HEK293 (cell line): Measurements from ENCODE around the gene SRF.

ENCODE experiments used
- CTCF ChIA-PET: fragments of 350-600 bp; formaldehyde crosslinking; extraction: SDS; loops from one replicate; lab custom pipeline; 2021; ENCODE audit warnings: antibody characterized with exemption; lab: Yijun Ruan, JAX
- POLR2A ChIA-PET: fragments of 300-600 bp; formaldehyde crosslinking; extraction: SDS; loops from one replicate; lab custom pipeline; 2020; ENCODE audit warnings: antibody characterized with exemption, inconsistent platforms; lab: Yijun Ruan, JAX
- H3K27ac ChIP-seq: fragments of 200-500 bp; sonication (Bioruptor generic); 2 replicates; pipeline ENCODE4 v1.5.1; 2014; ENCODE audit warnings: low read depth, low read length, control low read depth, inconsistent platforms; ENCODE audit errors: extremely low read depth
- H3K36me3 ChIP-seq, 2 experiments: fragments of 200-500 bp in 1 of 2; sonication (Bioruptor generic) in 1 of 2; 1 replicate in 1 of 2; 2 replicates in 1 of 2; pipeline ENCODE4 v1.5.1; 2014 to 2017; ENCODE audit warnings: inconsistent platforms in 2 of 2, low read length in 2 of 2; ENCODE audit not compliant: control insufficient read depth in 2 of 2, insufficient read depth in 1 of 2
- H3K4me1 ChIP-seq: fragments of 200-500 bp; sonication (Bioruptor generic); 2 replicates; pipeline ENCODE4 v1.5.1; 2014; ENCODE audit warnings: mild to moderate bottlenecking, low read length, inconsistent platforms; ENCODE audit not compliant: control insufficient read depth, insufficient read depth
- H3K4me3 ChIP-seq: 2 replicates; pipeline ENCODE4 v1.5.1; 2011; ENCODE audit warnings: low read depth, mild to moderate bottlenecking, control low read depth, low read length, moderate library complexity
- H3K9me3 ChIP-seq: fragments of 200-500 bp; sonication (Bioruptor generic); 2 replicates; pipeline ENCODE4 v1.5.1; 2014; ENCODE audit warnings: low read depth, low read length, inconsistent platforms; ENCODE audit not compliant: control insufficient read depth, insufficient read depth
- EGR2 ChIP-seq: fragments of 450-650 bp; formaldehyde crosslinking; IDR thresholded peaks from 2 replicates; pipeline ENCODE4 v1.5.1; 2016; ENCODE audit warnings: low read depth, missing biosample characterization, missing genetic modification characterization
- GLI4 ChIP-seq: fragments of 450-650 bp; formaldehyde crosslinking; IDR thresholded peaks from 2 replicates; pipeline ENCODE4 v1.5.1; 2016; ENCODE audit warnings: missing biosample characterization, missing genetic modification characterization
- KLF10 ChIP-seq: fragments of 450-650 bp; IDR thresholded peaks from 2 replicates; pipeline ENCODE4 v1.5.1; 2018; ENCODE audit warnings: missing biosample characterization, mild to moderate bottlenecking, missing genetic modification characterization
- OSR2 ChIP-seq: fragments of 450-650 bp; formaldehyde crosslinking; IDR thresholded peaks from 2 replicates; pipeline ENCODE4 v1.5.1; 2016; ENCODE audit warnings: missing biosample characterization, missing genetic modification characterization
- PRDM1 ChIP-seq: fragments of 450-650 bp; formaldehyde crosslinking; IDR thresholded peaks from 2 replicates; pipeline ENCODE4; 2016; ENCODE audit warnings: missing biosample characterization, missing genetic modification characterization
- SP2 ChIP-seq: fragments of 450-650 bp; formaldehyde crosslinking; IDR thresholded peaks from 2 replicates; pipeline ENCODE4 v1.5.1; 2016; ENCODE audit warnings: missing biosample characterization, missing genetic modification characterization
- ZBTB17 ChIP-seq: fragments of 450-650 bp; formaldehyde crosslinking; IDR thresholded peaks from 2 replicates; pipeline ENCODE4 v1.5.1; 2016; ENCODE audit warnings: missing biosample characterization, missing genetic modification characterization
- ZBTB21 ChIP-seq: fragments of 450-650 bp; formaldehyde crosslinking; IDR thresholded peaks from 2 replicates; pipeline ENCODE4 v1.5.1; 2017; ENCODE audit warnings: missing biosample characterization, missing genetic modification characterization
- ZFHX2 ChIP-seq: fragments of 450-650 bp; formaldehyde crosslinking; conservative IDR thresholded peaks from 2 replicates; pipeline ENCODE4 v1.5.1; 2016; ENCODE audit warnings: missing biosample characterization, missing genetic modification characterization
- ZFP69B ChIP-seq: fragments of 450-650 bp; formaldehyde crosslinking; IDR thresholded peaks from 2 replicates; pipeline ENCODE4 v1.5.1; 2016; ENCODE audit warnings: missing biosample characterization, missing genetic modification characterization
- ZNF10 ChIP-seq: fragments of 450-650 bp; formaldehyde crosslinking; IDR thresholded peaks from 2 replicates; pipeline ENCODE4 v1.5.1; 2017; ENCODE audit warnings: missing biosample characterization, missing genetic modification characterization
- ZNF16 ChIP-seq: fragments of 450-650 bp; formaldehyde crosslinking; IDR thresholded peaks from 2 replicates; pipeline ENCODE4 v1.5.1; 2016; ENCODE audit warnings: low read depth, missing biosample characterization, missing genetic modification characterization
- ZNF175 ChIP-seq: fragments of 450-650 bp; formaldehyde crosslinking; IDR thresholded peaks from 2 replicates; pipeline ENCODE4 v1.5.1; 2016; ENCODE audit warnings: missing biosample characterization, missing genetic modification characterization
- ZNF202 ChIP-seq: fragments of 450-650 bp; formaldehyde crosslinking; IDR thresholded peaks from 2 replicates; pipeline ENCODE4 v1.5.1; 2016; ENCODE audit warnings: missing biosample characterization, missing genetic modification characterization, borderline replicate concordance
- ZNF404 ChIP-seq: fragments of 450-650 bp; formaldehyde crosslinking; IDR thresholded peaks from 2 replicates; pipeline ENCODE4 v1.5.1; 2017; ENCODE audit warnings: missing biosample characterization, missing genetic modification characterization
- ZNF48 ChIP-seq: fragments of 450-650 bp; formaldehyde crosslinking; IDR thresholded peaks from 2 replicates; pipeline ENCODE4 v1.5.1; 2016; ENCODE audit warnings: missing biosample characterization, missing genetic modification characterization
- ZNF529 ChIP-seq: fragments of 450-650 bp; formaldehyde crosslinking; IDR thresholded peaks from 2 replicates; pipeline ENCODE4 v1.5.1; 2017; ENCODE audit warnings: missing genetic modification characterization, missing biosample characterization; ENCODE audit not compliant: insufficient replicate concordance
- ZNF544 ChIP-seq: fragments of 450-650 bp; formaldehyde crosslinking; IDR thresholded peaks from 2 replicates; pipeline ENCODE4 v1.5.0; 2017; ENCODE audit warnings: missing biosample characterization, missing genetic modification characterization
- ZNF629 ChIP-seq: fragments of 450-650 bp; formaldehyde crosslinking; IDR thresholded peaks from 2 replicates; pipeline ENCODE4 v1.5.1; 2017; ENCODE audit warnings: missing biosample characterization, missing genetic modification characterization
- ZNF785 ChIP-seq: fragments of 450-650 bp; formaldehyde crosslinking; IDR thresholded peaks from 2 replicates; pipeline ENCODE4 v1.5.1; 2016; ENCODE audit warnings: missing biosample characterization, missing genetic modification characterization
- ZXDB ChIP-seq: fragments of 450-650 bp; formaldehyde crosslinking; IDR thresholded peaks from 2 replicates; pipeline ENCODE4 v1.5.1; 2016; ENCODE audit warnings: missing biosample characterization, missing genetic modification characterization
- TF ChIP-seq, protein P1 (sequence below): fragments of 450-650 bp; formaldehyde crosslinking; IDR thresholded peaks from 2 replicates; pipeline ENCODE4 v1.5.0; 2017; ENCODE audit warnings: missing biosample characterization, missing genetic modification characterization, borderline replicate concordance
- TF ChIP-seq, protein P2 (sequence below): fragments of 450-650 bp; IDR thresholded peaks from 2 replicates; pipeline ENCODE4 v1.5.1; 2018; ENCODE audit warnings: missing biosample characterization, mild to moderate bottlenecking, missing genetic modification characterization
- TF ChIP-seq, protein P3 (sequence below): IDR thresholded peaks from 2 replicates; pipeline ENCODE4 v1.6.1; 2011; ENCODE audit warnings: mild to moderate bottlenecking, low read depth, low read length, borderline replicate concordance
- TF ChIP-seq, protein P4 (sequence below): fragments of 450-650 bp; formaldehyde crosslinking; IDR thresholded peaks from 2 replicates; pipeline ENCODE4 v1.5.1; 2016; ENCODE audit warnings: missing biosample characterization, missing genetic modification characterization
- TF ChIP-seq, protein P5 (sequence below): fragments of 450-650 bp; formaldehyde crosslinking; IDR thresholded peaks from 2 replicates; pipeline ENCODE4 v1.5.1; 2016; ENCODE audit warnings: missing biosample characterization, missing genetic modification characterization
- TF ChIP-seq, protein P6 (sequence below): fragments of 450-650 bp; IDR thresholded peaks from 2 replicates; pipeline ENCODE4 v1.5.1; 2018; ENCODE audit warnings: missing biosample characterization, missing genetic modification characterization

The SRF gene

DNA sequence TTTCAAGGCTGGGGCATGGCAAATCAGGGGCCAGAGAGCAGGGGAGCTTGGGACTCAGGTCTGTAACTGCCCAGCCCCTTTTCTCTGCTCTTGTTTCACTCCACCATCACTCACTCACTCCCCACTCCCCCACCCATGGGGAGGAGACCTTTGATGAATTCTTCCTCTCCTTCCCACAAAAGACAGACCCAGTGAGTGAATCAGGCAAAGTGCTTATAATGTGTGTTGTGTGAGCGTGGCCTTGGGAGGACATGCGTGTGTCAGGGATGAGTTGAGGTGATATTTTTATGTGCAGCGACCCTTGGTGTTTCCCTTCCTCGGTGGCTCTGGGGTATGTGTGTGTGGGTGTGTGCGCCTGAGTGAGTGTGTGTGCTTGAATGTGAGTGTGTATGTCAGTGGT, 9.9 kb downstream of the SRF start (continued):
- TF ChIP-seq ZXDB: no peak
- no peak for TF ChIP-seq ZNF48
- TF ChIP-seq EGR2 (tag by site-specific recombination): peak; percentile 74
- no peak for TF ChIP-seq ZNF785 (tag by site-specific recombination)
- no peak for TF ChIP-seq ZNF529 (tag by site-specific recombination)
- TF ChIP-seq ZNF16 (tag by site-specific recombination): no peak
- TF ChIP-seq, protein P1, sequence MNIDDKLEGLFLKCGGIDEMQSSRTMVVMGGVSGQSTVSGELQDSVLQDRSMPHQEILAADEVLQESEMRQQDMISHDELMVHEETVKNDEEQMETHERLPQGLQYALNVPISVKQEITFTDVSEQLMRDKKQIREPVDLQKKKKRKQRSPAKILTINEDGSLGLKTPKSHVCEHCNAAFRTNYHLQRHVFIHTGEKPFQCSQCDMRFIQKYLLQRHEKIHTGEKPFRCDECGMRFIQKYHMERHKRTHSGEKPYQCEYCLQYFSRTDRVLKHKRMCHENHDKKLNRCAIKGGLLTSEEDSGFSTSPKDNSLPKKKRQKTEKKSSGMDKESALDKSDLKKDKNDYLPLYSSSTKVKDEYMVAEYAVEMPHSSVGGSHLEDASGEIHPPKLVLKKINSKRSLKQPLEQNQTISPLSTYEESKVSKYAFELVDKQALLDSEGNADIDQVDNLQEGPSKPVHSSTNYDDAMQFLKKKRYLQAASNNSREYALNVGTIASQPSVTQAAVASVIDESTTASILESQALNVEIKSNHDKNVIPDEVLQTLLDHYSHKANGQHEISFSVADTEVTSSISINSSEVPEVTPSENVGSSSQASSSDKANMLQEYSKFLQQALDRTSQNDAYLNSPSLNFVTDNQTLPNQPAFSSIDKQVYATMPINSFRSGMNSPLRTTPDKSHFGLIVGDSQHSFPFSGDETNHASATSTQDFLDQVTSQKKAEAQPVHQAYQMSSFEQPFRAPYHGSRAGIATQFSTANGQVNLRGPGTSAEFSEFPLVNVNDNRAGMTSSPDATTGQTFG: no peak
- no peak for TF ChIP-seq ZNF175 (tag by site-specific recombination)
- no peak for TF ChIP-seq ZFP69B (tag by site-specific recombination)
- TF ChIP-seq, protein P2, sequence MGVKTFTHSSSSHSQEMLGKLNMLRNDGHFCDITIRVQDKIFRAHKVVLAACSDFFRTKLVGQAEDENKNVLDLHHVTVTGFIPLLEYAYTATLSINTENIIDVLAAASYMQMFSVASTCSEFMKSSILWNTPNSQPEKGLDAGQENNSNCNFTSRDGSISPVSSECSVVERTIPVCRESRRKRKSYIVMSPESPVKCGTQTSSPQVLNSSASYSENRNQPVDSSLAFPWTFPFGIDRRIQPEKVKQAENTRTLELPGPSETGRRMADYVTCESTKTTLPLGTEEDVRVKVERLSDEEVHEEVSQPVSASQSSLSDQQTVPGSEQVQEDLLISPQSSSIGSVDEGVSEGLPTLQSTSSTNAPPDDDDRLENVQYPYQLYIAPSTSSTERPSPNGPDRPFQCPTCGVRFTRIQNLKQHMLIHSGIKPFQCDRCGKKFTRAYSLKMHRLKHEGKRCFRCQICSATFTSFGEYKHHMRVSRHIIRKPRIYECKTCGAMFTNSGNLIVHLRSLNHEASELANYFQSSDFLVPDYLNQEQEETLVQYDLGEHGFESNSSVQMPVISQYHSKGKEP: no peak
- TF ChIP-seq ZNF544: no peak
- peak; percentile 83 for TF ChIP-seq ZFHX2
- peak; percentile 65 for TF ChIP-seq ZBTB17 (tag by site-specific recombination)
- TF ChIP-seq, protein P3, sequence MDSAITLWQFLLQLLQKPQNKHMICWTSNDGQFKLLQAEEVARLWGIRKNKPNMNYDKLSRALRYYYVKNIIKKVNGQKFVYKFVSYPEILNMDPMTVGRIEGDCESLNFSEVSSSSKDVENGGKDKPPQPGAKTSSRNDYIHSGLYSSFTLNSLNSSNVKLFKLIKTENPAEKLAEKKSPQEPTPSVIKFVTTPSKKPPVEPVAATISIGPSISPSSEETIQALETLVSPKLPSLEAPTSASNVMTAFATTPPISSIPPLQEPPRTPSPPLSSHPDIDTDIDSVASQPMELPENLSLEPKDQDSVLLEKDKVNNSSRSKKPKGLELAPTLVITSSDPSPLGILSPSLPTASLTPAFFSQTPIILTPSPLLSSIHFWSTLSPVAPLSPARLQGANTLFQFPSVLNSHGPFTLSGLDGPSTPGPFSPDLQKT: no peak
- no peak for TF ChIP-seq ZNF404 (tag by site-specific recombination)
- no peak for TF ChIP-seq OSR2 (tag by site-specific recombination)
- peak; percentile 30; the same call in 1 of the 2 replicates for TF ChIP-seq SP2 (tag by site-specific recombination)
- TF ChIP-seq, protein P4, sequence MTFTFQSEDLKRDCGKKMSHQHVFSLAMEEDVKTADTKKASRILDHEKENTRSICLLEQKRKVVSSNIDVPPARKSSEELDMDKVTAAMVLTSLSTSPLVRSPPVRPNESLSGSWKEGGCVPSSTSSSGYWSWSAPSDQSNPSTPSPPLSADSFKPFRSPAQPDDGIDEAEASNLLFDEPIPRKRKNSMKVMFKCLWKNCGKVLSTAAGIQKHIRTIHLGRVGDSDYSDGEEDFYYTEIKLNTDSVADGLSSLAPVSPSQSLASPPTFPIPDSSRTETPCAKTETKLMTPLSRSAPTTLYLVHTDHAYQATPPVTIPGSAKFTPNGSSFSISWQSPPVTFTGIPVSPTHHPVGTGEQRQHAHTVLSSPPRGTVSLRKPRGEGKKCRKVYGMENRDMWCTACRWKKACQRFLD (tag by site-specific recombination): no peak
- TF ChIP-seq ZNF202 (tag by site-specific recombination): no peak

DNA sequence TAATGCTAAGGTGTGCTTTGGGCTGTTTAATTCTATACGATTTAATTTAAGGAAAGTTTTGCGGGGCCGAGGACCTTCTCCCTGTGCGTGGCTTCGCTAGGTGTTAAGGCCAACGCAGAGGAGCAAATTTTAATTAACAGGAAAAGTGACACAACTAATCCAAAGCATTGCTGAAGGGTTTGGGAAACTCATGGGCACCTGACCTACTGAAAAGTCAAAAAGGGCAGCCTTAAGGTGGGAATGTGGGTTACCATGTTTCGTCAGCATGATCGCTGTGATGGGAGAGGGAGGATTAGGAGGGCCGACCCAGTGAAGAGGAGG, 10.5 kb downstream of the SRF start:
- H3K27ac ChIP-seq: peak overlapping the region; percentile 59
- H3K4me1 ChIP-seq: peaks cover 3% of the 10 kb centered on the region; the same call in 1 of the 2 replicates
- H3K9me3 ChIP-seq: no peaks in the 10 kb centered on the region
- CTCF ChIA-PET: interaction anchor here (1.4 kb wide), 1 partner anchor 47 kb away, joined by 5 read pairs; the partner anchor contains the start of gene DNPH1
- peak overlapping the region; percentile 64 for H3K4me3 ChIP-seq
- H3K36me3 ChIP-seq: peaks cover 10 to 54% of the 10 kb centered on the region in 2 experiments
- POLR2A ChIA-PET: interaction anchor here (0.8 to 1.9 kb wide), 12 partner anchors 9 to 399 kb away, joined by 4 to 12 read pairs (median 6); partner anchors contain the start of genes BICRAL, CUL7, KLC4 and KLHDC3
- 0 out of 2 replicates have a peak, but pooled peaks have one; percentile 3 for TF ChIP-seq KLF10
- TF ChIP-seq, protein P5, sequence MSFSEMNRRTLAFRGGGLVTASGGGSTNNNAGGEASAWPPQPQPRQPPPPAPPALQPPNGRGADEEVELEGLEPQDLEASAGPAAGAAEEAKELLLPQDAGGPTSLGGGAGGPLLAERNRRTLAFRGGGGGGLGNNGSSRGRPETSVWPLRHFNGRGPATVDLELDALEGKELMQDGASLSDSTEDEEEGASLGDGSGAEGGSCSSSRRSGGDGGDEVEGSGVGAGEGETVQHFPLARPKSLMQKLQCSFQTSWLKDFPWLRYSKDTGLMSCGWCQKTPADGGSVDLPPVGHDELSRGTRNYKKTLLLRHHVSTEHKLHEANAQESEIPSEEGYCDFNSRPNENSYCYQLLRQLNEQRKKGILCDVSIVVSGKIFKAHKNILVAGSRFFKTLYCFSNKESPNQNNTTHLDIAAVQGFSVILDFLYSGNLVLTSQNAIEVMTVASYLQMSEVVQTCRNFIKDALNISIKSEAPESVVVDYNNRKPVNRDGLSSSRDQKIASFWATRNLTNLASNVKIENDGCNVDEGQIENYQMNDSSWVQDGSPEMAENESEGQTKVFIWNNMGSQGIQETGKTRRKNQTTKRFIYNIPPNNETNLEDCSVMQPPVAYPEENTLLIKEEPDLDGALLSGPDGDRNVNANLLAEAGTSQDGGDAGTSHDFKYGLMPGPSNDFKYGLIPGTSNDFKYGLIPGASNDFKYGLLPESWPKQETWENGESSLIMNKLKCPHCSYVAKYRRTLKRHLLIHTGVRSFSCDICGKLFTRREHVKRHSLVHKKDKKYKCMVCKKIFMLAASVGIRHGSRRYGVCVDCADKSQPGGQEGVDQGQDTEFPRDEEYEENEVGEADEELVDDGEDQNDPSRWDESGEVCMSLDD: peak; percentile 69; the same call in 1 of the 2 replicates
- no peak for TF ChIP-seq ZNF10 (tag by site-specific recombination)
- peak; percentile 34; the same call in 1 of the 2 replicates for TF ChIP-seq GLI4
- TF ChIP-seq, protein P6, sequence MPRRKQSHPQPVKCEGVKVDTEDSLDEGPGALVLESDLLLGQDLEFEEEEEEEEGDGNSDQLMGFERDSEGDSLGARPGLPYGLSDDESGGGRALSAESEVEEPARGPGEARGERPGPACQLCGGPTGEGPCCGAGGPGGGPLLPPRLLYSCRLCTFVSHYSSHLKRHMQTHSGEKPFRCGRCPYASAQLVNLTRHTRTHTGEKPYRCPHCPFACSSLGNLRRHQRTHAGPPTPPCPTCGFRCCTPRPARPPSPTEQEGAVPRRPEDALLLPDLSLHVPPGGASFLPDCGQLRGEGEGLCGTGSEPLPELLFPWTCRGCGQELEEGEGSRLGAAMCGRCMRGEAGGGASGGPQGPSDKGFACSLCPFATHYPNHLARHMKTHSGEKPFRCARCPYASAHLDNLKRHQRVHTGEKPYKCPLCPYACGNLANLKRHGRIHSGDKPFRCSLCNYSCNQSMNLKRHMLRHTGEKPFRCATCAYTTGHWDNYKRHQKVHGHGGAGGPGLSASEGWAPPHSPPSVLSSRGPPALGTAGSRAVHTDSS: no peak
- TF ChIP-seq ZNF48: no peak
- peak; percentile 26; the same call in 1 of the 2 replicates for TF ChIP-seq ZBTB21 (tag by site-specific recombination)
- 0 out of 2 replicates have a peak, but pooled peaks have one; percentile 31 for TF ChIP-seq ZNF629
- TF ChIP-seq, protein P4 (tag by site-specific recombination): no peak
- TF ChIP-seq PRDM1 (tag by site-specific recombination): peak; percentile 12; the same call in 1 of the 2 replicates
